NCI-H82 (cell line): ENCODE results near the gene BAIAP2.

Source experiments
- DNase-seq: peaks from one replicate; lab custom pipeline; 2025; lab: John Stamatoyannopoulos, UW

The BAIAP2 gene

DNA sequence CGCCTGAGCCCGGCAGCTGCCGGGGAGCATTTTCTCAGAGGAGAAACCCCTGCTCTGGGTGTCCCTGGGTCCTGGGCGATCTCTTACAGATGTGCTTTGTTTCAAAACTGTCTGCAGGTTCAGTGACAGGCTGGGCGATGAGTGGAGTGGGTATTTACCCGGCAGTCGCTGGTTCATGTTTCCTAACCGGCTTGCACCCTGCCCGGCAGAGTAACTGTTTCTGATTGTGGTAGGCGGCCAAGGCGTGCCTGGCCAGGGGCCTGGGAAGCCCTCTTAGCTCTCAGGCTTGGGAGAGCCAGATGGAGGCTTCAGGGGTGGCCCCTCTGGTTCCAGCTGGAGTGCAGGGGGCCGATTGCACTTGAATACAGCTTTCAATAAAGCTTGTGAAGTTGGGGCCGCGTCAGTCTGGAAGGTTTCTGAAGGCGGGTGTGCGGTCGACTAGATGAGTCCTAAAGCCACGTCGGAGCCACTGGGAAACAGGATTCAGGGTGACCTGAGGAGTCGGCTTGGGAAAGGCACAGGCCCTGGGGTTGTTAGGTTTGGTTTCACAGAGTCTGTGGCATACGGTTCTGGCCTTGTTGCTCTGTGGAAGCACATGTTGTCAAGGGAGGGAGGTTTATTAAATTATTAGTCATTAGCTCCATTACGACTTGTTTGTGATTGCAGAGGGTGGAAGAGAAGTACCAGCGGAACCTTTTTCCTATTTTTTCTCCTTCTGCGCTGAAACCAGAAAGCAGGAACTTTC is 1.4 kb downstream of the BAIAP2 start:
- DNase-seq: peak; percentile 76

DNA sequence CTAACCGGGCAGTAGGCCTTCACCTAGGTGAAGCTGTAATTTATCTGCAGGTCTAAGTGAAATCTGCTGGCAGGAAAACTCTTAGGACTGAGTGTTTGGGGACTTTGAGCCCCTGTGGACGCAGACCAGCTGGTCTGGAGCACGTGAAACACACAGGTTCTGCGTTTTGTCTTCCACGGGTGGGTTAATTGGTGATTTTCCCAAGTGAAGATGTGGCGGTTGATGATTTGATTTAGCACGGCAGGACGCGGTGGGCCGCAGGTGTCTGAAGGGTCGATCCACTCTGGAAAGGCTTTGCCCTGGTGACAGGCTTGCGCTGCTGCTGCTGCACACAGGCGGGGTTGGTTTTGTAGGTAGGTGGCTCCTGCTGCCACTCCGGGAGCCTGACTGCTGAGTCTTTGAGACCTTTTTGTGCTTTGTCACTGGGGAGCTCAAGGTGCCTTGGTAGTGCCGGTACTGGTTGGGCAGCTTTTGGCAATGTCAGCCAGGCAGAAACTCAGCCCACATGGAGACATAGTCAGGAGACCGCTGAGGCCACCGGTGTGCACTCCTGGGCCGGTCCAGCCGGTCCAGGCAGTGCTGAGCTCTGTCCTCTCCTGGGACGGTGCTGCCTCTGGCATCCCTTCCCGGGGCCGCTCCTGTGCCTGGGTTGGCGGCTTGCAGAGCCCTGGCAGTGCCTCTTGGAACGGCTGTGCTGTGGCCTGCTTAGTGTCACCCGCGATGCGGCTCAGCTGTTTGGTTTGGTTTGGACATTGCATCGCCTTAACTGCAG is 2.3 kb downstream of the BAIAP2 start:
- DNase-seq: peak; percentile 24

DNA sequence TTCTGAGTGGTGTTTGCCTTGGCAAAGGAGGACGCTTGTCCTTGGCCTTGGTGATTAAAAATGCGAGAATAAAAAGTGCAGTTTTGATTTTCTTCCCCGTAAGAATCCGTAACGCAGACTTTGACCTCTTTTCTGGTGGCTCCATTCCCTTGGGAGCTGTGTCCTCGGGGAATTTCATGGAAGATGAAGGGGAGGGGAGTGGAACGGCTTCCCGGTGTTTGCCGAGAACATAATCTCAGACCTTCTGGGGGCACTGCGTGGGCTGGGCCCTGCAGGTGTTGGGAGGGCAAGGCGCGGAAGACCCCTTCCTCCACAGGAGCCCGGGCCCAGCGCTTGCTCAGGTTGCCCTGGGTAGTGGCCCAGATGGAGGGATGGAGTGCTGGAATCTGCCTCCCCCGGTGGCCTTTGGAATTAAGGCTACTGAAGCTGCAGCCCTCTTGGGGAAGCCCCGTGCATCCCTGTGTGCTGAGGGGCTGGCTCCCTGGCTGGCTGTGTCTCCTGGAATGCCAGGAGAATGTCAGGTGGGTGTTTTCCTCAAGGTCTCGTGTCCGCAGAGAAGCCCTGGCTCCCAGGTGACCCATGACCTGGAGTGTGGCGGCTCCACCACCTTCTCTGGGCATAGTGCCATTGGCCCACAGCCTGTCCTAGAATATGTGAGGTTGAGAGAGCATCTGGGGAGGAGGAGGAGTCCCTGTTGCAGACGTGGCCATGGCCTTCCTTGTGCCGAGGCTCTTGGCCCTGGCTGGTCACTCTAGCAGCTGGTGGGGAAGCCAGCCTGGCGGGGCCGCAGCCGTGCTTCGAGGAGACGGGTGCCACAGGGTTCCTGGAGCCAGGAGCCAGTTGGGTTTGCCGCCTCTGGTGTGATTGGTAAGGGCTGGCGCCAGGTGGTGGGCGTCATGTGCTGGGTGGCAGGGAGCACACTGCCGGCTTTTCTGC is 3.1 kb downstream of the BAIAP2 start:
- DNase-seq: no peak

DNA sequence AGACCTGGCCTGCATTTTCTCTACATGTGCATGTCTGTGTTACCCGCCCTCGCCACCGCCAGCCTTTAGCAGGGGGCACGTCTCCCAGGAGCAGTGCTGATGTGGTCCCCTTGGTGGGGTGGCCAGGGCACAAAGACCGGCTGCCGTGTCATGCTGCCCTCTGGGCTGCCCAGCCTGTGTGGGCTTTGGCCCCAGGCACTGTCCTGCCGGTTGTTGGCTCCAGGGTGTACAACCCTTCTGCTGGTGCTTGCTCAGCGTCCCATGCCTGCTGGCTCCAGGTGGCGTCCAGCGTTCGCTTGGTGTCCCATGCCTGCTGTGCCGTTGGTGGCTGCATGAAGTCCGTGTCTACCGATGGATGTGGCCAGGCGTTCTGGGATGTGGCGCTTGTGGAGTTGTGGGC is 4.1 kb downstream of the BAIAP2 start:
- no peak for DNase-seq

GRCh38 chr17:81039854-81040758 is 5.2 kb downstream of the BAIAP2 start:
- peak; percentile 45 for DNase-seq

- peak; percentile 72 for DNase-seq
Measured at GRCh38 chr17:81040791-81041337, 5.9 kb downstream of the BAIAP2 start.

DNA sequence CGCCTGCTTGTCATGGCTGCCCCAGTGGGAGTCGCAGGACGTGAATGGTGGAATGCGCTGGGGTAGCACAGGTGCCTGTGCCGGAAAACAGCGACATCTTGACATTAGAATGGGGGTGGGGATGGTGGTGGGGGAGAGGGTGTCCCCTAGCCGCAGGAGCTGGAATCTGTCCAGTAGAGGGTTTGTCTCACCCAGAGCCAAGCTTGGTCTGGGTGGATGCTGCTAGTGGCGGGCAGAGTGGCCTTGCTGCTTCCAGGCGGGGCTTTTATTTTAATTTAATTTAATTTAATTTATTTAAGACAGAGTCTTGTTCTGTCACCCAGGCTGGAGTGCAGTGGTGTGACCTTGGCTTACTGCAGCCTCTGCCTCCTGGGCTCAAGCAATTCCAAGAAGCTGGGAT is 7.7 kb downstream of the BAIAP2 start:
- peak; percentile 53 for DNase-seq

GRCh38 chr17:81043319-81043724 is 8.4 kb downstream of the BAIAP2 start:
- DNase-seq: no peak

GRCh38 chr17:81043725-81044427 is 8.9 kb downstream of the BAIAP2 start:
- DNase-seq: no peak

DNA sequence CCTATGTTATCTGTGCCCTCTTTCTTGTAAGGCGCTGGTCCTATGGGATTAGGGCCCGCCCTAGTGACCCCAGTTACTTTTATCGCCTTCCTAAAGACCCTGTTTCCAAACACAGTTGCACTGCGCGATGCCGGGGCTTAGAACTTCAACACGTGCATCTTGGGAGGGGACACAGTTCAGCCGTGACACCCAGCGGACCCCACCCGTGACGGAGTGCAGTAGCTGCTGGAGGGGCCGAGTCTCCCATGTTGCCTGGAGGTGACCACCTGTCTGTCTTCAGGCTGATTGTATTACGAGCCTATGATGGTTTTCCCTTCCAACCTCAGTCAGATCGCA is 9.4 kb downstream of the BAIAP2 start:
- no peak for DNase-seq

DNA sequence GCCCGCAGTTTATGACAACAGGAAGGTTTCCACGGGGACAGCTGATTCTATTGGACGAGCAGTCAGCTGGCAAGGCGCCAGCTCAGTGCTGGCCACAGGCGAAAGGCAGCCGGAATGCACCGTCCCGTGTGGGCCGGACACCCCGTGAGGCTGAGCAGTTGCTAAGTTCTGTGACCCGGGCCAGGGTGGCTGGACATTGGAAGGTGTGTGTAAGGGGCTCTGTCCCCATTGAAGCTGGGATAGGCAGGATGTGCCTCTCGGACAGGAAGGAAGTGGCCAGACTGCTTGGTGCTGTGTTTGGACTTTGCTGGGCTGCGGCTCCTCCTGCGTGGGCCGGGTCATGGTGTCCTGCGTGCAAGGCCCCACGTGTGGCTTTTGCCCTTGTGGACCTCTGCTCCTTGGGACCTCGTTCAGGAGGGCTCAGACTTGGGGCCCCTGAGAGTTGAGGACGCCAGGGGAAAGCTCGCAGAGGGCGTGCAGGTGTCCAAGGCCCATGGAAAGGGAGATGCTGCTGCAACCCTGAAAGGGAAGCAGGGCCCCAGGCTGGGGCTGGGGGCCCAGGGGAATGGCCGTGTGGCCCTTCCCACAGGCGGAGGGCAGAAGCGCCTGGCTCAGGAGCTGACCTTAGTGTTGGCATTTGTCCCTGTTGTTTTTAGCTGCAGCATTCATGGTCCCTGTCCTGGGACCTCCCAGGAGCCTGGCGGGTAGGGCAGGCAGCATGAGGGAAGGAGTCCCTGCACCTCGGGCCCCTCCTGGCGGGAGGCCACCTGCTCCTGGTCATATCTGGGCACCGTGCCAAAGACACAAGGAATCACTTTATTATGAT is 10.0 kb downstream of the BAIAP2 start:
- DNase-seq: peak; percentile 89

- no peak for DNase-seq
Measured at GRCh38 chr17:81045590-81046095, 10.7 kb downstream of the BAIAP2 start.

DNA sequence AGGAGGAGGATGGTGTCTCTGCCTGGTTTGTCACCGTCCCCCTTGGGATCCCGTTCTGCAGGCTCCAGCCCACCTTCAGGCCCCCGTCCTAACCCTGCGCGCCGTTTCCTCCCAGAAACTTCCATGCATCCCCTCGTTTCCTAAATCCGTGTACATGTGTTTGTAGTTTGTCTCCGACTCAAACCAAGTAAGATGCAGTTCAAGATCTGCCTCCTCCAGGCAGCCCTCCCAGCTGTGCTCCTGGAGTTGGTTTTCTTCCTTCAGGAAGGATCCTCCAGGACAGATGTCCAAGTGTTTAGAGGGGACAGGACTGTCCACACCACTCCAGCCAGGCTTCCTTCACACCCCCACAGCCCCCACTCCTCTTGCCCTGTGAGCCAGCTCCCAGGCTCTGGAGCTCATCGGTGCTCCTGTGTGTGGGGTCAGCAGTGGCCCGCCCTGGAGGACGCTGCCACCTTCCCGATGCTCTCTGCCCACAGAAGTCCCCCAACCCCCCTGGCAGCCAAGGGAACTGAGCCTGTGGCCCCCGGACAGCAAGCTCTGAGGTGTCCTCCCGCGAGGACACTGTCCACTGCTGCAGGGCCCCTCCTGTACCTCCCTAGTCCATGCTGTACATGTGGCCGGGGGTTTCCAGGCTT is 11.3 kb downstream of the BAIAP2 start:
- DNase-seq: no peak

DNA sequence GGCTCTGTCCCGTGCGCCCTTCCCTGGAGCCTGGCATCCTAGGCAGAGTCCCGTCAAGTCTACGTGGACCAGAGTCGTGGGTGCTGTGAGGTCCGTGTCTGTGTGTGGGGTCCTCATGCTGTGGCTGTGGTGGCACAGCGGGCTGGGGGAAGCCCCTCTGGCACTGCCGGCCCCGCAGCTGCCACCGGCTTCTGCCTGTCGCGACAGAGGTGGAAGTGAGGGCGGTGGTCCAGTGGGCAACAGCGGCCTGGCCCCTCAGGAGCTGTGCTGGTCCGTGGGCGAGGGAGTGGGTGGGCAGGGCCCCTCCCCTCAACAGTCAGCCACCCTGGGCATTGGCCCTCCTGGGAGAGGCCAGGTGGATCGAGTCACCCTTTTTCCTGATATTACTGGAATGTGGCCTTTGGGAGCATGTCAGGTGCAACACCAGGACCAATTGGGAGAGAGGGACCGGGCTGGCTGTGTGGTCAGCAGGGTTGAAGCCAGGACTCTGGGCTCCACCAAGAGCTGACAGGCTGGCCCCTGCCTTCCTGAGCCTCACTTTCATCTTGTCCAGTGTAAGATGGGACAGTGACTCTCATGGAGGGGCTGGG is 11.9 kb downstream of the BAIAP2 start:
- no peak for DNase-seq

DNA sequence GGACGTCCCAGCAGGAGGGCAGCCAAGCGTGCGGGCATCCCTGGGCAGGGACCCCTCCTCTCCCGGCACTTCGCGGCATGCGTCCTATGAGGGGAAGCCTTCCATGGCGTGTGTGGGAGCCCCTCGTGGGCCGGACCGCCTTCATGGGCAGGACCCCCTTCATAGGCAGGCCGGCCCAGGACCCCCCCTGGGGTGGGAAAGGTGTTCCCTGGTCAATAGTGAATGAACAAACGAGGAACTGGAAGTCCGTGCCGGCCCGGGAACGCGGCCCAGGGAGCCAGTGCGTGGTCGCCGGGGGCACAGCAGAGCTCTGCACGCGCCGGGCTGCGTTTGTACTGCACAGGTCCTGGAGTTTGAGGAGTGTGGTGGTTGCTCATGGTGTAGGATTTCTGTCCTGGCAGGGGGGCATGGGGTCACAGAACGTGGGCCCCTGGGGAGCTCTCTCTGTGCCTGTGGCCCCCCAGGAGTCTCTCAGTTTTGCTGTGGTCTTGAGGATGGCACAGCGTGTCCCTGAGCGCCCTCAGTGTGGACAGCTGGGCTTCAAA is 13.9 kb downstream of the BAIAP2 start:
- DNase-seq: no peak

- DNase-seq: no peak
Measured at GRCh38 chr17:81049372-81049911, 14.5 kb downstream of the BAIAP2 start.

DNA sequence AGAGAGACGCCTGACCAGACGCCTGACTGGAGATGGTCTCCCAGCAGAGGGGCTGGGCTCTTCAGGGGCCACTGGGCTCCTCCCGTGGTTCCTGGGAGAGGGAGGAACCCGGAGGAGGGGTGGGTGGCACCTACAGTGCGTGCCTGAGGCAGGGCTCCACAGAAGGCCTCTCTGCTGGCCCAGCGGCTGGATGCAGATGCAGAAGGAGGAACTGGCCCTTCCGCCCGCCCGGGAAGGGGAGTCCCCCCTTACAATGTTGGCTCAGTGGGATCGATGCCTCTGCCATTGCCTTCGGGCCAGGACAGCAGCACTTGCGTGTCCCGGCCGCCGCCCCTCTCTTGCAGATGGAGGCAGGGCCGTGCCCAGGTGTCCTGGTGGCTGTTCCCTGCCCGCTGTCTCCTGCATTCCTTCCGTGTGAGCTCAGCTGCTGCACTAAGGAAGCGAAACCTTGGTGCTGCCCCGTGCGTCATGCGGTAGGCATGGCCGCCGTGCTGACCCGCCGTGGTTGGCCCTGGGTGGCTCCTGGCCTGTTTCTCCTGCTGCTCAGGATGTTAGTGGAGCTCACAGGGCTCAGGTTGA is 15.1 kb downstream of the BAIAP2 start:
- no peak for DNase-seq
